Endothelial cell of hepatic sinusoid (primary cell): ENCODE measurements around the gene VPS35L.

Experiments
- in situ Hi-C: cut with HindIII; loops from 2 replicates; pipeline ENCODE4 v1.10.0; 2017; ENCODE audit warnings: low sequenced_read_pairs

VPS35L gene

DNA sequence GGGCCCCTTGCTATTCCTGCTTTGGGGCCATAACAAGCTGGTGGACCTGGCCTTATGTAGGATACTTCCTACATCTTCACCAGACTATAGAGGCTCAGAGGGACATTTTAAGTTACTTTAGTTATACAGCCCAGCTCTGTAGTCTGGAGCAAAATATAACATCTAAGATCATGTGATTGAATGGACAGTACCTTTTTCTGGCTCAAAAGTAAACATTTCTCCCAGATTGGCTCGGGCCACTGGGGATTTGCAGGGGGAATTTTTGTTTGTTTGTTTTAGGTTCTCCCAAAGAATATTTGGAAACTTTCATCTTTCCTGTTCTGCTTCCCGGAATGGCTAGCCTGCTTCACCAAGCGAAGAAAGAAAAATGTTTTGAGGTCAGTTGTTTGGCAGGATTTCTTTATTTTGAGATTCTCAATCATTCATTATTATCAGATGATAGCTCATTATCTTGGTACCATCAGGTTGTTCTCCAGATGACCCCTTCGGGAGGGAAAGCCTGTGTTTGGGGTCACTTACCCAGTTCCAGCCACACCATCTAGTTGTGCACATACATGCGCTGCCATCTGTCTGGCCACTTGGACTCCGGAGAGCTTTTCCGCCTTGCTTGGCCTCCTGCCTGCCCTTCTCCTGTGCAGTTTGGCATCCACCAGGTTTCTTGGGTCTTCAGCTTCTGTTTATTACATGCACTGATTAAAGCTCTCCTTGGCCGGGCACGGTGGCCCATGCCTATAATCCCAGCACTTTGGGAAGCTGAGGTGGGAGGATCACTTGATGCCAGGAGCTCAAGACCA lies 179.8 kb downstream of the VPS35L start:
- in situ Hi-C loops = no loop called here

DNA sequence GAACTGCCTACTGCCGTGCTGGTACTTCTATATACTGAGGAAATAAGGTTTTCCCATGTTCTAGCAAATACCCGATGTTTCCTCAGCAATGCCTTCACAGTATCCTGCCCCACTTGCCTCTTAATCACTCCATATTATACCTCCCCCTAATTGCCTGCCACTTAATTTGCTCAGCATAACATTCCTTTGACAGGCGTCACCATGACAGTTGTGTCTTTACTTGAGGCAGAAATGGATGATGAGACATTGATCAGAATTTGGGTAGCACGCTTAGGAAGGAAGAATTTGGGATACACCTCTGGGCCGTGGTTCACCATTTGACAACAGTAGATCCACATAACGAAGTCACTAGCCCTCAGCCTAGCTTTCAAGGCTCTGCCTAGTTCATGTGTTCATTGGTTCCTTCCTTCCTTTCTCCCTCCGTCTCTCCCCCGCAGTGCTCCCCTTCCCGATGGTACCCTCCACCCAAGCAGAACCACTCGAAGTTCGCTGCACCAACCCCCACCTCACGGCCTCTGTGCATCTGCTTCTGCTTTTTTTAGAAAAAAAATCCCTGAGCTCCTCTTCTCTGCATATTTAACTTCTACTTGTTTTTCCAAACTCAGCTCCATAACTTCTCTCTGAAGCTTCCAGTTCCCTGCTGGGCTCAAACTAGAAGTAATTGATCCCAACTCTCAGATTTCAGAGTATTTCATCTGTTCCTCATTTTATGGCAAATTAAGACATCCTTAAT lies 182.0 kb downstream of the VPS35L start:
- in situ Hi-C loops = no loop called here

DNA sequence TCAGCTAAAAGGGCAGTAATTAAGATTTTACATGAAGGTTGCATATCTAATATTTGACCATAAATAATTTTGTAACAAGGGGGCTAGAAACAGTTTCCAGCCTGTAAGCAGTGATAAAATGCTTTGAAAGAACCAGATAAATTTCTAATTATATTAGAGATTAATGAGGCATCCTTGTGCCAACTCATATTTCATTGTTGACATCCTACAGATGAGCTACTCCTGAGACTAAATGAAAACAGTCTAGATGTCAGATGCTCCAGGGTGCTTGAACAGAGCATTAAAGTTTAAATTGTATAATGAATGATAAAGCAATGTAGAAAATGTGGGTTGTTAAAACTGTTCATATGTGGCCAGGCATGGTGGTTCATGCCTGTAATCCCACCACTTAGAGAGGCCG lies 185.9 kb downstream of the VPS35L start:
- in situ Hi-C loops = no loop called here

DNA sequence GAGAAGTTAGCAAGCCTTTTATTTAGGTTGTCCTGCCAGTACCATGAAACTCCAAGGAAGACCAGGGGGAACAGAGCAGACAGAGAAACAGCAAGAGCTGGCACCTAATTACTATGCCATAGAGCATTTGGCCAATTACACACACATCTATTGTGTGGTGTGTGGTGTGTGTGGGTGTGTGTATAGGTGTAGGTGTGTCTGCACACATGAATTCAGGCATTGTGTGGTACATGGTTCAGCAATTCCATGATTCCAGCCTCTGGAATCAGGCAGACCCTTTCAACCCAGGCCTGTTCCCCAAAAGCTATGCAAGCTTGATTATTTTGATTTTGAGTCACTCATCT lies 188.3 kb downstream of the VPS35L start:
- in situ Hi-C loops = no loop called here

DNA sequence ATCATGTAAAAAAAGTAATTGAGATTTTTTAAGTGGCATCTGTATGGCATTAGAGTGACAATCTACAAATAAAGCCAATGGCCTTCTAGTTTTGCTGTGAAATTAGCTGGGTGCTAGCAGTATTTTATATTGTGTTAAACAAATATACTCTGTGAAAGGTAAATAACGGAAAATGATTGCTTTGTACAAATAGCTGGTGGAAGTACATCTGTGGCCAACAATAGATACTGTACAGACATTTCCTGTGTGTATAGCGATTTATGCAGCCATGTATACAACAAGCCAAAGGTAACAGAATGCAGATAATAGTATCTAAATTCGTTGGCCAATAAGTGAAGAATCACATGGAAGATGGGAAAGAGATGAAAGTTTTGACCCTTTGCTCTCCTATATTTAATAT lies 189.2 kb downstream of the VPS35L start:
- in situ Hi-C loops = loop anchor here (5.0 kb wide), 1 partner anchor 82 kb away; no protein-coding TSS in a partner anchor

DNA sequence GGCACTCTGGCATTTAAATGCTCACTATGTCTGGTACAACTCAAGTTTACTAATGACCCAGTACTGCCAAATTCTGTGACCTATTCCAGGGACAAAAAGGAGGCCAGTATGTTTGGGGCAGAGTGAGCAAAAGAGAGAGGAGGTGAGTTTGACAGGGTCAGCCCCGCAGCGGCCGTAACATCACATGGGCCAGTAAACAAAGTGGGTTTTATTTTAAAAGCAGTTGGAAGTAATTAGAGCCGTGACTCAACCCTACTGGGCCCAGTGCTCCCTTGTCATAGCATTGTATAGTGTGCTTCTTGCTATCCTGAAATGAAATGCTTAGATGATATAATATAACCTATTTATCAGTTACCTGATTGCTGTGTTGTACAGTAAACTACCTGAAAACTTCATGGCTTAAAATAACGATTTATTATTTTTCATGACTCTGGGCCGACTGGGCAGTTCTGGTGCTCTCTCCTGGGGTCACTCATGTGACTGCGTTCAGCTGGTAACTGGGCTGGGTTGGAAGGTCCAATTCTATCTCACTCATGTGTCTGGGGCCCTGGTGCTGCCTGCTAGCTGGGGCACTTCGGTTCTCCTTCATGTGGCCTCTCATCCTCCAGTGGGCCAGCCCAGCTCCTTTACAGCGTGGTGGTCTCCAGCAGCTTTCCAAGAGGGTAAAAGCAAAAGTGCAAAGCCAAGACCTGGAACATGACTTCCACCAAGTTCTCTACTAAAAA lies 189.9 kb downstream of the VPS35L start:
- in situ Hi-C loops = loop anchor here (5.0 kb wide), 1 partner anchor 83 kb away; no protein-coding TSS in a partner anchor

DNA sequence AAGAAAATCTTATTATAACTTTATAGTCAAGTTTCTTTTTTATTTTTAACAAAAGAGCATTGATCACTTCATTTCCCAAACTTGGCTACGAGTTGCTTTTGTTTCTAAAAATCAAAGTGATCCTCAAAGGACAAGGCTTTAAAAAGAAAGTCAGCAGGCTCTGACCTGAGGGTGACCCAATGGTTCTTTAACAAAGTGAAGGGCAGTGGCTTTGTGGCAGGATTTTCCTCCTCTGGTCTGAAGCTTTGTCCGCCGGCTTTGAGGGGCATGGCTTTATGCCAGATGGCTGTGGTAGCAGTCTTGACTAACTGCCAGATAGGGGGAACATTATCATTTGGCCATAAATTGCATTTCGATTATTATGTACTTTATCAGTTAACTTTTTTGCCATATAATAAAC lies 191.1 kb downstream of the VPS35L start:
- in situ Hi-C loops = loop anchor here (5.0 kb wide), 1 partner anchor 84 kb away; no protein-coding TSS in a partner anchor

DNA sequence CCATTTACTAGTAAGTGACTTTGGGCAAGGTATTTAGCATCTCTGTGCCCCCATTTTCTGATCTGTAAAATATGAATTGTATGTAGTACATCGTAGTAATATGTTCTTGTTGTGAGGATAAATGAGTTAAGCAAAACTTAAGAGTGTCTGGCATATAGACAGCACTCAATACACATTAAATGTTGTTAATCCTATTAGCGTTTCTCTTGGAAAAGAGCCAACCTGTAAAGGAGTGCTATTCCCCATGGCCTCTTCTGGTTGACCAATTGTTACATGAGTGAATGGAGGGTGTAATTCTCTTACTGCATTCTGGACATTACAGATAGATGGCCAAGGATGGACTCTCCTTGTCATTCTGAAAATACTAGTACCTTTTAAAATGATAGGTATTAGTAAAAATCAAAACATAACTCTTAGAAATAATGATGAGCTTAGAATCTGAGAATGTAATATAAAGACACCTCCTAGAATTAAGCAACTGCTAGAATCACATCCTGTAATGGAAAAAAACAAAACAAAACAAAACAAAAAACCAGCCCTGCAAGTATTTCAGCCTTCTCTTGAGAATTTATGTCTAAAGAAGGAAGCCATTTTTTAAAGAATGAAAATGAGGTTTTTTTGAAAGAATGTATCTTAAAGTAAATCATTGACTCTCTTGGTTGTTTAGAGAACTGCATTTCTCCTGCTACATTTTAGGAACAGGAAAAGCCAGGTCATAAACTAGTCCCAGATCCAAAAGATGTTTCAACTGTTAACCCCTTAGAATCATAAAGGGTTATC lies 193.1 kb downstream of the VPS35L start:
- in situ Hi-C loops = loop anchor here (5.0 kb wide), 1 partner anchor 86 kb away; no protein-coding TSS in a partner anchor

DNA sequence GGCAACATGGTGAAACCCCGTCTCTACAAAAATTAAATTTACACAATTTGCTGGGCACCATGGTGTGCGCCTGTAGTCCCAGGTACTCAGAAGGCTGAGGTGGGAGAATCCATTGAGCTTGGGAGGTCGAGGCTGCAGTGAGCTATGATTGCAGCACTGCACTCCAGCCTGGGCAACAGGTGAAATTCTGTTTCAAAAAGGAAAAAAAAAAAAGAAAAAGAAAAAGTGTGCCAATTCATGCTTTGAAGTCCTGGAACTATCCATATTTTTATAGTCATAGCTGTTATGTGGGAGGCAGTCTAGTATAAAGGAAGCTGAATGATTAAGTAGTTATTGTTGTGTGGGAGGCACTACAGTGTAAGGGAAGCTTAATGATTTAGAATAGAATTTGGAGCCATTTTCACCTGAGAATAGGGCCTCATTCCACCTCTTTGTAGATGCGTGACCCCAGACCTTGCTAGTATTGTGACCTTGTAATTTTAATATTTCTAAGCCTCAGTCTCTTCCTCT lies 194.1 kb downstream of the VPS35L start:
- in situ Hi-C loops = loop anchor here (5.0 kb wide), 1 partner anchor 87 kb away; no protein-coding TSS in a partner anchor
